ENCODE data around the gene DPYD.

DNA sequence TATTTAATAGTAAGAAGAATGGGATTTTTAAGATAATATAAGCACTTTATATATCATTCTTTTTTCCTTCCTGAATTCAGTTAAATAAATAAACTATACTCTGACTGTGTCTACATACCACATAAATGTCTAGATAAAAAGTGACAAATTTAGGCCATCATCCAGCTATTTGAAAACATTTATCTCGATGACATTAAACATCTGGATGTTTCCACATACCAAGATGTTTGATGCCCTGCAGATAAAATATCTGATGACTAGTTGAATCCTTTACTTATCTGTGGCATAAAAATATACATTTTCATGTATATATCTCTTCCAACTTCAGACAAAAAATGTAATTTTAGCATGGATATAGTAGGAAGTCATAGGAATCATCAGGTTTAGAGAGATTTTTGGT is 348.3 kb downstream of the DPYD start:
- TF ChIP-seq, protein P1, sequence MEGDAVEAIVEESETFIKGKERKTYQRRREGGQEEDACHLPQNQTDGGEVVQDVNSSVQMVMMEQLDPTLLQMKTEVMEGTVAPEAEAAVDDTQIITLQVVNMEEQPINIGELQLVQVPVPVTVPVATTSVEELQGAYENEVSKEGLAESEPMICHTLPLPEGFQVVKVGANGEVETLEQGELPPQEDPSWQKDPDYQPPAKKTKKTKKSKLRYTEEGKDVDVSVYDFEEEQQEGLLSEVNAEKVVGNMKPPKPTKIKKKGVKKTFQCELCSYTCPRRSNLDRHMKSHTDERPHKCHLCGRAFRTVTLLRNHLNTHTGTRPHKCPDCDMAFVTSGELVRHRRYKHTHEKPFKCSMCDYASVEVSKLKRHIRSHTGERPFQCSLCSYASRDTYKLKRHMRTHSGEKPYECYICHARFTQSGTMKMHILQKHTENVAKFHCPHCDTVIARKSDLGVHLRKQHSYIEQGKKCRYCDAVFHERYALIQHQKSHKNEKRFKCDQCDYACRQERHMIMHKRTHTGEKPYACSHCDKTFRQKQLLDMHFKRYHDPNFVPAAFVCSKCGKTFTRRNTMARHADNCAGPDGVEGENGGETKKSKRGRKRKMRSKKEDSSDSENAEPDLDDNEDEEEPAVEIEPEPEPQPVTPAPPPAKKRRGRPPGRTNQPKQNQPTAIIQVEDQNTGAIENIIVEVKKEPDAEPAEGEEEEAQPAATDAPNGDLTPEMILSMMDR (IDR thresholded peaks at IDR 0.05; ENCODE audit: insufficient read depth, low read depth, low read length) = no peak
- TF ChIP-seq EZH2 (IDR thresholded peaks at IDR 0.05; ENCODE audit: insufficient read depth, low read length) = no peak

Data from astrocyte (in vitro differentiated cells and primary cell).